Measurements from ENCODE around the gene SORCS1.

Gene SORCS1

GRCh38 chr10:106982268-106982667 is 182.2 kb downstream of the SORCS1 start:
- DNase-seq: no peak

- no peak for DNase-seq
Measured at GRCh38 chr10:106981452-106982075, 182.9 kb downstream of the SORCS1 start.

- DNase-seq: no peak
Measured at GRCh38 chr10:106980495-106981451, 183.7 kb downstream of the SORCS1 start.

GRCh38 chr10:106978756-106979155 is 185.8 kb downstream of the SORCS1 start:
- DNase-seq: no peak

- no peak for DNase-seq
Measured at GRCh38 chr10:106973716-106974115, 190.8 kb downstream of the SORCS1 start.

- no peak for DNase-seq
Measured at GRCh38 chr10:106973288-106973687, 191.2 kb downstream of the SORCS1 start.

GRCh38 chr10:106972381-106972780 is 192.1 kb downstream of the SORCS1 start:
- no peak for DNase-seq

- no peak for DNase-seq
Measured at GRCh38 chr10:106971411-106971831, 193.1 kb downstream of the SORCS1 start.

GRCh38 chr10:106967452-106967851 is 197.1 kb downstream of the SORCS1 start:
- no peak for DNase-seq

GRCh38 chr10:106960812-106961211 is 203.7 kb downstream of the SORCS1 start:
- no peak for DNase-seq

GRCh38 chr10:106959521-106959920 is 205.0 kb downstream of the SORCS1 start:
- no peak for DNase-seq

- no peak for DNase-seq
Measured at GRCh38 chr10:106958589-106959361, 205.7 kb downstream of the SORCS1 start.

GRCh38 chr10:106957823-106958588 is 206.5 kb downstream of the SORCS1 start:
- no peak for DNase-seq

- no peak for DNase-seq
Measured at GRCh38 chr10:106956216-106956915, 208.1 kb downstream of the SORCS1 start.

- no peak for DNase-seq
Measured at GRCh38 chr10:106955133-106955532, 209.4 kb downstream of the SORCS1 start.

GRCh38 chr10:106952033-106952432 is 212.5 kb downstream of the SORCS1 start:
- DNase-seq: no peak

- DNase-seq: no peak
Measured at GRCh38 chr10:106949680-106950478, 214.6 kb downstream of the SORCS1 start.

- DNase-seq: no peak
Measured at GRCh38 chr10:106947643-106948042, 216.9 kb downstream of the SORCS1 start.

GRCh38 chr10:106942035-106942662 is 222.4 kb downstream of the SORCS1 start:
- DNase-seq: no peak

- DNase-seq: no peak
Measured at GRCh38 chr10:106941297-106942034, 223.0 kb downstream of the SORCS1 start.

Measured in NCI-H2081 treated with DMSO at 0.1 percent for 48 hours (cell line).